ENCODE measurements around the gene CPM.
"Not testable (repeated sequence)": the region's sequence is repeated elsewhere in the genome, so short reads cannot be mapped to it uniquely, and the experiment has no call there.

The CPM gene

DNA sequence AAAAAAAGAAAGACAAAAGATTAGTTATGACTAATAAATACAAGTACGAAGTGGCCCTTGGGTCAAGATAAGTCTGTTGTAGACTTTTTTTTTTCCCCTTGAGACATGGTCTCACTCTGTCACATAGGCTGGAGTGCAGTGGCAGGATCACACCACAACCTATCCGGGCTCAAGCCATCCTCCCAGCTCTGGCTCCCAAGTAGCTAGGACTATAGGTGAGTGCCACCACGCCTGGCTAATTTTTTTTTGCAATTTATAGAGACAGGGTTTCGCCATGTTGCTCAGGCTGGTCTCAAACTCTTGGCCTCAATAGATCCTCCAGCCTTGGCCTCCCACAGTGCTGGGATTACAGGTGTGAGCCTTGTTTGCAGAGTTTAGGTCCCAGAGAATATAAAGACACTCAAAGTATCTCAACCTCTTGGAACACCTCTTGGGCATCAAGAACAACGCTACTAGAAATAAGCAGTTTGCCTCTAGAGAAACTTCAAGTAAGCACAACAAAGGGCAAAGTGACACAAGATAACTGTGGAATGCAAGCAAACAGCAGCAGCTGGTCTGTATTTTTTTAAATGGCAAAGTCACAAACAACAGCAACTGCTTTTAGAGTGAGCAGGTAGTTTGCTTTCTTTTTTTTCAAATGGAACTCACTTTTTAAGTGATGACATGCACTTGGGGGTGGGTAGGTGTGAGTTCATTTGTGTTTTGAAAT, 128.9 kb downstream of the CPM start:
- DNase-seq, result no peak

DNA sequence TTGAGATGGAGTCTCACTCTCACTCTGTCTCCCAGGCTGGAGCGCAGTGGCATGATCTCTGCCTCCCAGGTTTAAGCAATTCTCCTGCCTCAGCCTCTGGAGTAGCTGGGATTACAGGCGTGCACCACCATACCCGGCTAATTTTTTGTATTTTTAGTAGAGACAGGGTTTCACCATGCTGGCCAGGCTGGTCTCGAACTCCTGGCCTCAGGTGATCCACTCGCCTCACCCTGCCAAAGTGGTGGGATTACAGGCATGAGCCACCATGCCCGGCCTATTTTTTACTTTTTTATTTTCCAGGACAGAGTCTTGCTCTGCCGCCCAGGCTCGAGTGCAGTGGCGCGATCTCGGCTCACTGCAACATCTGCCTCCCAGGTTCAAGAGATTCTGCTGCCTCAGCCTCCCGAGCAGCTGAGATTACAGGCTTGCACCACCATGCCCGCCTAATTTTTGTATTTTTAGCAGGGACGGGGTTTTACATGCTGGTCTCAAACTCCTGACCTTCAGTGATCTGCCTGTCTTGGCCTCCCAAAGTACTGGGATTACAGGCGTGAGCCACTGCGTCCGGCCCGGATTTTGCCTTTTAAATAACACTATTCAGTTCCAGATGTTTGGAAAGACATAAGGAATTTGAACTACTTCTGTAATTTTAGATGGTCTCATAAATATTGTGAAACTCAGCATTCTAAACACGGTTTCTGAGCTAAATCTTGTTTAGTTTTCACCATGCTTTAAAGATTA, 129.9 kb downstream of the CPM start:
- DNase-seq, result not testable (repeated sequence)

DNA sequence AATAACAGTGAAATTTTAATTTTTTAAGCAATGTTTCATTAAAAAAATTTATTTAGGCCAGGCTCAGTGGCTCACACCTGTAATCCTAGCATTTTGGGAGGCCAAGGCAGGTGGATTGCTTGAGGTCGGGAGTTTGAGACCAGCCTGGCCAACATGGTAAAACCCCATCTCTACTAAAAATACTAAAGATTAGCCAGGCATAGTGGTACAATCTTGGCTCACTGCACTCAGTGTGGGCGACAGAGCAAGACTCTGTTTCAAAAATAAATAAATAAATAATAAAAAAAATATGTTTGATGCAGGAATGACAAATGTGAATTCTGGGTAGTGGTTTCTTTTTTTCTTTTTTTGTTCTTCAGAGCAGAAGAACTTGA, 130.6 kb downstream of the CPM start:
- not testable (repeated sequence) for DNase-seq

All from NCI-H446 (cell line).